MCF 10A (cell line): ENCODE data around the gene ASB11. TPM values are rescaled to one million over a fixed set of nuclear protein-coding genes. Genes with fewer than 3 reads are reported as not detected.

Source experiments
- BruUV-seq: library from RNA; stranded (reverse); fragments of 400-500 nt; replicated peaks from 2 replicates; lab custom pipeline; 2021; lab: Mats Ljungman, UMichigan
- CTCF ChIA-PET: fragments of 300-600 bp; sonication (Branson Sonifier 250); formaldehyde crosslinking; extraction: SDS; loops from one replicate; lab custom pipeline; 2021; ENCODE audit warnings: antibody characterized with exemption, inconsistent platforms; lab: Yijun Ruan, JAX
- POLR2A ChIA-PET: fragments of 300-600, 350-650 bp; sonication (Branson Sonifier 250); formaldehyde crosslinking; extraction: SDS; loops from one replicate; lab custom pipeline; 2020; ENCODE audit warnings: antibody characterized with exemption, inconsistent platforms; lab: Yijun Ruan, JAX
- DNase-seq: peaks from one replicate; pipeline ENCODE4 v3.0.0-alpha.2; 2018; ENCODE audit not compliant: unreplicated experiment
- H3K27ac Mint-ChIP-seq: one replicate; pipeline ENCODE4 v1.8.0; 2022; ENCODE audit warnings: mild to moderate bottlenecking, low read depth, mixed read lengths; ENCODE audit not compliant: unreplicated experiment
- H3K27me3 Mint-ChIP-seq: one replicate; pipeline ENCODE4 v1.8.0; 2022; ENCODE audit warnings: mixed read lengths; ENCODE audit not compliant: insufficient read depth, unreplicated experiment
- H3K36me3 Mint-ChIP-seq: one replicate; pipeline ENCODE4 v1.8.0; 2022; ENCODE audit warnings: mild to moderate bottlenecking, moderate library complexity, mixed read lengths; ENCODE audit not compliant: insufficient read depth, unreplicated experiment
- H3K4me1 Mint-ChIP-seq: one replicate; pipeline ENCODE4 v1.8.0; 2022; ENCODE audit warnings: mixed read lengths; ENCODE audit not compliant: insufficient read depth, unreplicated experiment
- H3K4me3 Mint-ChIP-seq: one replicate; pipeline ENCODE4 v1.8.0; 2022; ENCODE audit warnings: mild to moderate bottlenecking, moderate library complexity, mixed read lengths; ENCODE audit not compliant: unreplicated experiment
- H3K9me3 Mint-ChIP-seq: one replicate; pipeline ENCODE4 v1.8.0; 2022; ENCODE audit warnings: mixed read lengths; ENCODE audit not compliant: unreplicated experiment
- CTCF ChIP-seq: fragments of 200-600 bp; IDR thresholded peaks from one replicate; pipeline ENCODE4 v1.8.0; 2022; ENCODE audit warnings: antibody characterized with exemption, mild to moderate bottlenecking; ENCODE audit not compliant: unreplicated experiment
- intact Hi-C: fragments of 100-400 bp; cut with micrococcal nuclease; formaldehyde crosslinking; loops from 2 replicates; pipeline ENCODE4 v1.14.1; 2022
- total RNA-seq: library from RNA; stranded (reverse); gene quantifications from 2 replicates; pipeline ENCODE4 v1.2.3, GENCODE V29; 2022

Gene ASB11
- total RNA-seq, 1 experiment from 2014 or later = not detected

DNA sequence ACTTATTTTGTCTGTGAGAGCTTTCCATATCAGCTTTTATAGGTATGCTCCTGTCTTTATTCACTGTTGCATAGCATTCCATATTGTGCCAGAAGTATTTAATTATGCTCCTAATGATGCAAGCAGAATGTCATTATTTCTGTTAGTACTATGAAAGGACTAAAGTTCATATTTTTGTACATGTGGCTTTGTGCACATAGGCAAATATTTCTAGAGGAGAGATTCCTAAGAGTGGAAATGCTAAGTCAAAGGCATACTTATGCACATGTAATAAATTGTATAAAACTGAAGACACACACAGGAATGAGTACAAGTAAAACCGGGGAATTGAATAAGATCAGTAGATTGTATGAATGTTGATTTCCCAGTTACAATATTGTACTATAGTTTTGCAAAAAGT is 43.7 kb downstream of the ASB11 start:
- DNase-seq = no peak
- H3K4me3 Mint-ChIP-seq = no peak overlapping the region
- H3K27ac Mint-ChIP-seq = no peak overlapping the region
- no peaks in the 10 kb centered on the region for H3K36me3 Mint-ChIP-seq
- H3K27me3 Mint-ChIP-seq = peaks cover 15% of the 10 kb centered on the region
- ChIA-PET CTCF (no interaction called here), POLR2A (interaction anchor here (0.5 kb wide), 1 partner anchor 11 kb away, joined by 5 read pairs; no protein-coding TSS in a partner anchor)
- intact Hi-C loops = no loop called here
- BruUV-seq = no TSS peak
- no peak for TF ChIP-seq CTCF
- H3K4me1 Mint-ChIP-seq = peaks cover 6% of the 10 kb centered on the region
- H3K9me3 Mint-ChIP-seq = no peaks in the 10 kb centered on the region

GRCh38 chrX:15269618-15270521 is 45.6 kb downstream of the ASB11 start, which contains the start of gene ASB9:
Gene ASB9 (minus strand): TSS chrX:15270083. CDS start chrX:15269874, 209 bp downstream.
- DNase-seq = peak; percentile 96
- peak within 1 kb of the TSS; percentile 66 for H3K27ac Mint-ChIP-seq
- H3K4me1 Mint-ChIP-seq = peaks cover 6% of the 10 kb centered on the region
- POLR2A ChIA-PET = interaction anchor here (0.6 to 1.7 kb wide), 3 partner anchors 9 to 1535 kb away, joined by 3 to 5 read pairs (median 3); partner anchors contain the start of genes OFD1 and TRAPPC2
- H3K36me3 Mint-ChIP-seq = no peaks in the 10 kb centered on the region
- BruUV-seq = no TSS peak
- peak within 1 kb of the TSS; percentile 63 for H3K4me3 Mint-ChIP-seq
- CTCF ChIA-PET = interaction anchor here (0.5 to 0.7 kb wide), 6 partner anchors 121 to 1479 kb away, joined by 3 to 4 read pairs (median 3); no protein-coding TSS in a partner anchor
- intact Hi-C loops = no loop called here
- TF ChIP-seq CTCF = no peak
- H3K27me3 Mint-ChIP-seq = peaks cover 30% of the 10 kb centered on the region
- no peaks in the 10 kb centered on the region for H3K9me3 Mint-ChIP-seq

- TF ChIP-seq CTCF = no peak
- DNase-seq = no peak
- no peaks in the 10 kb centered on the region for H3K9me3 Mint-ChIP-seq
- H3K27me3 Mint-ChIP-seq = peaks cover 30% of the 10 kb centered on the region
- ChIA-PET POLR2A (interaction anchor here (1.7 kb wide), 1 partner anchor 1534 kb away, joined by 5 read pairs; the partner anchor contains the start of genes OFD1 and TRAPPC2), CTCF (interaction anchor here (0.6 to 0.7 kb wide), 2 partner anchors 199 to 344 kb away, joined by 3 read pairs; no protein-coding TSS in a partner anchor)
- H3K27ac Mint-ChIP-seq = peak overlapping the region; percentile 66
- intact Hi-C loops = no loop called here
- BruUV-seq = no TSS peak
- H3K4me1 Mint-ChIP-seq = peaks cover 6% of the 10 kb centered on the region
- peak overlapping the region; percentile 63 for H3K4me3 Mint-ChIP-seq
- H3K36me3 Mint-ChIP-seq = no peaks in the 10 kb centered on the region
Observed at GRCh38 chrX:15269120-15269519, 46.3 kb downstream of the ASB11 start.

DNA sequence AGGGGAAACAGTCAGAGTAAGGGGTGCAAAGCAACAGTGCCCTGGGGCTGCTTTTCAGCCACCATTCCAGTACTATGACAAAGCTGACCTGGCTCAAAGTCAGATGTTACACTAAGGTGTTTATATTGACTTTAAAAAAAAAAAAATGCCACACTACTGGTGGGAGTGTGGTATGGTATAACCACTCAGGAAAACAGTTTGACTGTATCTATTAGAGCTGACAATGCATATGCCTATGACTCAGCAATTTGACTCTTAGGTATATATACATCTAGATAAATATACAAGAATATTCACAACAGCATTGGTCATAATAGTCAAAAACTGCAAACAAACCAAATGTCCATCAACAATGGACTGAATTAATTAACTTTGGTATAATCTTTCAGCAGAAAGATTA is 60.6 kb downstream of the ASB11 start:
- no peak for TF ChIP-seq CTCF
- ChIA-PET CTCF (no interaction called here), POLR2A (no interaction called here)
- Mint-ChIP-seq H3K36me3 (no peaks in the 10 kb centered on the region), H3K9me3 (no peaks in the 10 kb centered on the region), H3K4me3 (no peak overlapping the region), H3K4me1 (no peaks in the 10 kb centered on the region), H3K27me3 (peaks cover 19% of the 10 kb centered on the region), H3K27ac (no peak overlapping the region)
- DNase-seq = no peak
- intact Hi-C loops = no loop called here
- BruUV-seq = no TSS peak
